ENCODE data around the gene SLC16A7. TPM values are rescaled to one million over a fixed set of nuclear protein-coding genes. Genes with fewer than 3 reads are reported as not detected.

Gene SLC16A7
- total RNA-seq, 1 donor: 53.2 TPM

DNA sequence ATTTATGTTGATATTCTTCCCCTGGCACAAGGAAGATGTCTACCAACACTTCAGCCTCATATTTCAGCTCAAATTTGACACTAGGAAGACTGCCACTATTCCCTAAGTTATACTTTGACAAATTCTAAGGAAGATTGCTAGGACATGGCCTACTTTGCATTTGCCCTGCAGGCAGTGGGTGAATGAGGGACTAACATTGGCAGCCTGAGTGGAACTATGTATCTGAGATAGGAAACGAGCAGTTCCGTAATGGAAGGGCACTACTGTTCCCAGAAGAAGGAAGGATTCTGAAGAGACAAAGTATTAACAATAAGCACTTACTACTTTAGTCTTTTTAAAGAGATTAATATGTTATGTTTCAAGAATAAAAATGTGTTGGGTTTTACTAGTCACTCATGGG lies 115.1 kb downstream of the SLC16A7 start:
- H3K36me3 ChIP-seq (ENCODE audit: insufficient read depth, low read length): no peaks in the 10 kb centered on the region
- no peak overlapping the region for H3K4me3 ChIP-seq (ENCODE audit: insufficient read depth, low read length)
- no peak overlapping the region for H3K4me2 ChIP-seq (ENCODE audit: insufficient read depth, low read length)
- TF ChIP-seq, protein P1, sequence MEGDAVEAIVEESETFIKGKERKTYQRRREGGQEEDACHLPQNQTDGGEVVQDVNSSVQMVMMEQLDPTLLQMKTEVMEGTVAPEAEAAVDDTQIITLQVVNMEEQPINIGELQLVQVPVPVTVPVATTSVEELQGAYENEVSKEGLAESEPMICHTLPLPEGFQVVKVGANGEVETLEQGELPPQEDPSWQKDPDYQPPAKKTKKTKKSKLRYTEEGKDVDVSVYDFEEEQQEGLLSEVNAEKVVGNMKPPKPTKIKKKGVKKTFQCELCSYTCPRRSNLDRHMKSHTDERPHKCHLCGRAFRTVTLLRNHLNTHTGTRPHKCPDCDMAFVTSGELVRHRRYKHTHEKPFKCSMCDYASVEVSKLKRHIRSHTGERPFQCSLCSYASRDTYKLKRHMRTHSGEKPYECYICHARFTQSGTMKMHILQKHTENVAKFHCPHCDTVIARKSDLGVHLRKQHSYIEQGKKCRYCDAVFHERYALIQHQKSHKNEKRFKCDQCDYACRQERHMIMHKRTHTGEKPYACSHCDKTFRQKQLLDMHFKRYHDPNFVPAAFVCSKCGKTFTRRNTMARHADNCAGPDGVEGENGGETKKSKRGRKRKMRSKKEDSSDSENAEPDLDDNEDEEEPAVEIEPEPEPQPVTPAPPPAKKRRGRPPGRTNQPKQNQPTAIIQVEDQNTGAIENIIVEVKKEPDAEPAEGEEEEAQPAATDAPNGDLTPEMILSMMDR (IDR thresholded peaks at IDR 0.05; ENCODE audit: extremely low read depth, low read depth, low read length): no peak
- H3K9me3 ChIP-seq (ENCODE audit: low read depth, low read length): no peaks in the 10 kb centered on the region
- no peaks in the 10 kb centered on the region for H4K20me1 ChIP-seq (ENCODE audit: insufficient read depth, low read length)
- no peaks in the 10 kb centered on the region for H3K27me3 ChIP-seq (ENCODE audit: insufficient read depth, low read length)
- H3K4me1 ChIP-seq (ENCODE audit: insufficient read depth, low read length): peaks cover 8% of the 10 kb centered on the region
- DNase-seq (ENCODE audit: insufficient read length, low spot score, missing footprints): no peak
- H3K27ac ChIP-seq (ENCODE audit: low read depth, low read length): no peak overlapping the region
- no peak overlapping the region for H2AFZ ChIP-seq (ENCODE audit: low read length)
- H3K79me2 ChIP-seq (ENCODE audit: insufficient read depth, low read length): no peaks in the 10 kb centered on the region

DNA sequence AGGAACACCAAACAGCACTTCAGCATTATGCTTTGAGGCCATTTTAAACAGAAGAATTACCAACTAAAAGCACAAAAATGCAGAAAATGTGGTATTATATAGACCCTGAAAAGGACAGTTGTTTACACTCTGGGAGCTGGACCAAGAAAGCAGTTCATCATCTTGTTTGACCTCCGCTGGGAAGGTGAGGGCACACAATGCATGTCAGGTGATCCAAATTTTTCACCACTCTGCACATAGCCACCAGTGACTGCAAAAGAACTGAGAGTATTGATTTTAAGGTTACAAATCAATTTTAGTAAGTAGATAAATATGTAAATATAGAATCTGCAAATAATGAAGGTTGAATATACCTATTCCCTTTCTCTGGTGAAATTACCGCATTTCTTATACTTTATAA lies 119.6 kb downstream of the SLC16A7 start:
- Histone ChIP-seq H2AFZ (ENCODE audit: low read length) (no peak overlapping the region), H3K27me3 (ENCODE audit: insufficient read depth, low read length) (no peaks in the 10 kb centered on the region), H3K36me3 (ENCODE audit: insufficient read depth, low read length) (no peaks in the 10 kb centered on the region), H3K27ac (ENCODE audit: low read depth, low read length) (no peak overlapping the region), H3K79me2 (ENCODE audit: insufficient read depth, low read length) (no peaks in the 10 kb centered on the region), H4K20me1 (ENCODE audit: insufficient read depth, low read length) (no peaks in the 10 kb centered on the region), H3K4me1 (ENCODE audit: insufficient read depth, low read length) (no peaks in the 10 kb centered on the region), H3K4me3 (ENCODE audit: insufficient read depth, low read length) (no peak overlapping the region), H3K4me2 (ENCODE audit: insufficient read depth, low read length) (no peak overlapping the region), H3K9me3 (ENCODE audit: low read depth, low read length) (no peaks in the 10 kb centered on the region)
- TF ChIP-seq, protein P1 (IDR thresholded peaks at IDR 0.05; ENCODE audit: extremely low read depth, low read depth, low read length): no peak
- no peak for DNase-seq (ENCODE audit: insufficient read length, low spot score, missing footprints)

DNA sequence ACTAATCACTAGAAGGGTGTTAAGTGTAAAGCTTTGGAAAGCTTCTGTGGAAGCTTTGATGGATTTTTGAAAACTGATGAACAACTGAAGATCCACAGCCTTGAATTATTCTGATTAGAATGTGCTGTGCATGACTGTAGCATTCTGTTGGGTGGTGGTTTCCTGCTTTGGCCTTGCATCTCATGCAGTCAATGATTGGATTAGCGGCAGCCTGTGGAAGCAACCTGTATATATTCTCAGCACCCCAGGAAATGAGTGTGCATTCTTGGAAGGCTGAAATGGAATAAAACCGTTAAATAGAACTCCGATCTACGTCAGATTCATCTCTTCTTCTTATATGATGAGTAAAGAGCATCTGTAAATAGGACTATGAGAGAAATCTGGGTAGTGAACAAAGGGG lies 120.2 kb downstream of the SLC16A7 start:
- Histone ChIP-seq H3K27ac (ENCODE audit: low read depth, low read length) (no peak overlapping the region), H2AFZ (ENCODE audit: low read length) (no peak overlapping the region), H4K20me1 (ENCODE audit: insufficient read depth, low read length) (no peaks in the 10 kb centered on the region), H3K36me3 (ENCODE audit: insufficient read depth, low read length) (no peaks in the 10 kb centered on the region), H3K4me3 (ENCODE audit: insufficient read depth, low read length) (no peak overlapping the region), H3K4me2 (ENCODE audit: insufficient read depth, low read length) (no peak overlapping the region), H3K27me3 (ENCODE audit: insufficient read depth, low read length) (no peaks in the 10 kb centered on the region), H3K9me3 (ENCODE audit: low read depth, low read length) (no peaks in the 10 kb centered on the region), H3K4me1 (ENCODE audit: insufficient read depth, low read length) (no peaks in the 10 kb centered on the region), H3K79me2 (ENCODE audit: insufficient read depth, low read length) (no peaks in the 10 kb centered on the region)
- no peak for DNase-seq (ENCODE audit: insufficient read length, low spot score, missing footprints)
- TF ChIP-seq, protein P1 (IDR thresholded peaks at IDR 0.05; ENCODE audit: extremely low read depth, low read depth, low read length): no peak

DNA sequence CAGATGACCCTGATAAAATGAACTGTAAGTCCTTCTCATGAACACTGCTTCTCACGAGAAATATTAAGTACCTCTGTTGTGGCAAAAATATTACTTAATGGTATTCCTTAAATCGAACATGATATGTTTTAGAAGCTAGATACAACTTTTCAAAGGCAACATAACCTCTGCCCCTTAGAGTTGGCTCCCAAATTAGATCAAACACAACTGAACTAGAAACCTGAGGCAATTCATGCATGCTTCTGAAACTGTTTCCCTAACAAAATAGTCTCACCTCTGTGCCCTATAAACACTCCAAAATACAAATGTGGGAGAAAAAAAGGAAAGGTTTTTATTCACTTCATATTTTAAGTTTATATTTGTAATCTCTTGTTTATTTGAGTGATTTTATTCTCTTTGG lies 121.6 kb downstream of the SLC16A7 start:
- H3K9me3 ChIP-seq (ENCODE audit: low read depth, low read length): no peaks in the 10 kb centered on the region
- no peaks in the 10 kb centered on the region for H3K79me2 ChIP-seq (ENCODE audit: insufficient read depth, low read length)
- H2AFZ ChIP-seq (ENCODE audit: low read length): no peak overlapping the region
- H4K20me1 ChIP-seq (ENCODE audit: insufficient read depth, low read length): no peaks in the 10 kb centered on the region
- H3K4me1 ChIP-seq (ENCODE audit: insufficient read depth, low read length): no peaks in the 10 kb centered on the region
- no peak overlapping the region for H3K4me3 ChIP-seq (ENCODE audit: insufficient read depth, low read length)
- H3K4me2 ChIP-seq (ENCODE audit: insufficient read depth, low read length): no peak overlapping the region
- H3K27ac ChIP-seq (ENCODE audit: low read depth, low read length): no peak overlapping the region
- H3K36me3 ChIP-seq (ENCODE audit: insufficient read depth, low read length): no peaks in the 10 kb centered on the region
- TF ChIP-seq, protein P1 (IDR thresholded peaks at IDR 0.05; ENCODE audit: extremely low read depth, low read depth, low read length): no peak
- DNase-seq (ENCODE audit: insufficient read length, low spot score, missing footprints): no peak
- H3K27me3 ChIP-seq (ENCODE audit: insufficient read depth, low read length): no peaks in the 10 kb centered on the region
